Iris pigment epithelial cell (primary cell): ENCODE data around the gene CCNJL.

Source experiments
- DNase-seq: peaks from one replicate; pipeline ENCODE4 v3.0.0-alpha.2; 2011; ENCODE audit warnings: low read depth

Gene CCNJL

DNA sequence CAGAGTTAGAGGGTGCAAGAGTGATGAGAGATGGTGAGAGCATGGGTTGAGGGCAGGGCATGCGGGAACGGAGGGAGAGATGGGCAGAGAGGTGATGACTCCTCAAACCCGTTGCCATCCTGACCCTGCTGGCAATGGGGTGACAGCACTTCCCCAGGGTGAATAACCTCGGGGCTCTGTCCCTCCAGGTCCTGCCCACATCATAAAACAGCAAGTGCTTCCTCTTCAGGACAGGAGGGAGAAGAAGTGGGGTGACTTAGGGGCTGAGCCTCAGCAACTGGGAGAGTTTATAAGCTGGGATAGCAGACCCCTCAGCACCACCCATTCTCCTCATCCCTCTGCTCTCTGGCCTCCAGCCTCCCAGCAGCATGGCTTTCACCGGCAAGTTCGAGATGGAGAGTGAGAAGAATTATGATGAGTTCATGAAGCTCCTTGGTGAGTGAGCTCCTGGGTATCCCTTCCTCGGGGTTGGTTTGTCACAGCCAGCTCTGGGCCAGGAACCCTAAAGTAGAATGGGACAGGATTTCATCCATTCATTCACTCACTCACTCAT lies 83.1 kb downstream of the CCNJL start, which contains the start of gene FABP6:
FABP6 (plus strand) TSS at position 317 of the 553 bp plus-strand sequence; CDS start at position 369, 52 bp downstream.
- DNase-seq: no peak

DNA sequence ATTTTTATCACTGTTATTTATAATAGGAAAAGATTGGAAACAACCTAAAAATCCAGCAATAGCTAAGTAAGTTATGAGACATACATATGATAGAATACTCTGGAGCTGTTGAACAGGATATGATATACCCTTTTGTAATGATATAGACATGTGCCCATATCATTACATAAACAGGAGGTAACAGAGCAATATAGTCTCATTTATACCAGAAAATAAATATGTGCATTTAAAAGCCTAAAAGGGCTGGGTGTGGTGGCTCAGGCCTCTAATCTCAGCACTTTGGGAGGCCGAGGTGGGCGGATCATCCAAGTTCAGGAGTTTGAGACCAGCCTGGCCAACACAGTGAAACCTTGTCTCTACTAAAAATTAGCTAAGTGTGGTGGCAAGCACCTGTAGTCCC lies 85.4 kb downstream of the CCNJL start:
- DNase-seq: no peak

DNA sequence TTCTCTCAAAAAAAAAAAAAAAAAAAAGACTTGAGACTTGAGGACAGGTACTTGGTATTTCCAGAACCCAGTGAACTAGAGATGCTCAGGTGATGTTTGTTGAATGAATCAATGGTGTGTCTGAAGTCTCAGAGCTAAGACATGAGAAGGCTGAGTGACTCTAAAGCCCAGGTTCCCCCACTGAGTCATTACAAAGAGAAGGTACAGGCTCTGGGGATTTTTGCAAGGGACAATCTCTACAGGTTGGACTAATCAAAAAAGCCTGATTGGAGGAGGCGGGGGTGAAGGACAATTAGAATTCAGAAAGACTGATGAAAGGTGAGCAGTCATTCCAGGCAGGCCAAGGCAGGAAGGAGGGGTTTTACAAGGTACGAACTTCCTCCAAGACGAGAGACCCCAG lies 91.3 kb downstream of the CCNJL start:
- DNase-seq: no peak

DNA sequence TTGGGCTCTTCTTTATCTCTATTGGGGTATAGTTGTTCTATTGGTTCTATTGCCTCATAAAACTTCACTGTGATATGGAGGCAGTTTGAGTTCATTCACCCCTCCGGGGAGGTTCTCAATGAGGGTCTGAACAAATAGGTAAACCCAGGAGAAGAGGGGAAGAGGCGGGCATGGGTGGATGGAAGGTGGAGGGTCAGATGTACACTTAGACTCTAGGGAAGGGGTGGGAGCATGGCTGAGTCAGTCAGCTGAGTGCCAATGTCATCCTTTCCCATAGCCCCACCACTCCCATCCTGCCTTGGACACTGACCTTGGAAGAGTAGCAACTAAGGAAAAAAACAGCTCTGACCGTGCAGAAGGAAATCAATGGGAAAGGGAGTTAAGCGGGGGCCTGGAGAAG lies 93.0 kb downstream of the CCNJL start:
- DNase-seq: no peak

DNA sequence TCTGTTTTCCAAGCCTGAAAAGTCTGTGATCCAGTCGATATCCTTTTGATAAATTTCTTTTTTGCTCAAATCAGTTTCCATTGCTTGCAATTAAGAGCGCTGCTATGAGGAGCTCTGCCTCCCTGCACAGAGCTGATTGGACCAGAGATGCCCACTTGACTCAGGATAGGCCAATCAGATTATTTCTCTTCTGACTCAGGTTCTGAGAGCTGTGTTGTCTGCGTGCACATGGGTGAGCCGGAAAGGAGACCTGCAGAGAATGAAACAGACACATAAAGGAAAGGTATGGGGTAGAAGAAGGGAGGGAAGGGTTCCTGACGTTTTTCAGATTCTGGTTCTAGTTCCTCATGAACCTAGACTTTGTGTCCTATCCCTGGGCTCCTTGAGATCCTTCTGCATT lies 98.8 kb downstream of the CCNJL start:
- DNase-seq: peak; percentile 15

DNA sequence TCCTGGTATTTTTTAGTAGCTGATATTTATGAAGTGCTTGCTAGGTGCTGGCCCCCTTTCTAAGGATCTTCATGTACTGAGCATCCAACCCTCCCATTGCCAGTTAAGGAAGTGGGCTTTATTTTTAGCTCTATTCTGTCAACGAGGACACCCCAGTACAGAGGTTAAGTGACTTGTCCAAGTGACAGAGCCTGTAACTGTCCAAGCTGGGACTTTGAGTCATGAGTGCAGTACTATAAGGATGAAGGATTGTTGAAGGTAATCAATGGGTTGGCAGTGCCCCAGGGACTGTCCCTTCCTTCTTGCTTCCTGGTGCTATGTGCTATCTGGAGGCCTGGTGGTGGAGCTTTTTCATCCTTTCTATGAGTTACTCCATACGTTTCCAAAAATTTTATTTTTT lies 101.0 kb downstream of the CCNJL start:
- no peak for DNase-seq

DNA sequence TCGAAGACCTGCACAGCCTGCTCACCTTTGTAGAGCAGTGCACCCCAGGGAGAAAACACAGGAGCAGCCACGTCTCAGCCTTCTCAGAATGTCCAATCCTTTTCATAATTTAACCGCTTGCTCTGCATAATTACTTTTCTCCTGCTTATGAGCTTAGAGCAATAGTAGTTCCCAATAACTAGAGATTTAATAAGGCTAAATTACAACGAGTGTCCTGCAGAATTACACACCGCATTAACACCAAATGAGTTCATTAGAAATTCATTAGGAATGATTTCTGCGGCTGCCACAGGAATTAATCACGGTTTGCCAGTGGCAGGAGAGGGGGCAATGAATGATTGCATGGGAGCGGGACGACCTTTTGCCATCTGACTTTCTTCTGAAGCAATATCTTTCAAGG lies 101.8 kb downstream of the CCNJL start:
- no peak for DNase-seq

DNA sequence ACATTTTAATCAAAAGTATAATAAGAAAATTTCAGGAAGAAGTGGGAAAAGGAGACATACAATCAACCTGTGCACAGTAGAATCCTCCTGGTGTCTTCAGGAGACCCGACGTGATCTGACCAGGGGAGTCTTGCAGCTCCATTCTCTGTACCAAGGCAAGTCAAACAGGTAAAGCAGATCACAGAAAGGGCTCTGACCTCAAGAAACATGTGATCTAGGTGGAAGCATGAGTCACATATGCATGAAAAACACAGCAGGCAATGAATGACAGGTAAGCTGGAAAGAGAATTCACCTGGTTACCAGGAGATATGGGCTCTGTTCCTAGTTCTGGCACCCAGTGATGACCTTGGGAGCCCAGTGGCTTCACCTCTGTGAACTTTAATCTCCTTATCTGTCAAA lies 102.4 kb downstream of the CCNJL start:
- no peak for DNase-seq

DNA sequence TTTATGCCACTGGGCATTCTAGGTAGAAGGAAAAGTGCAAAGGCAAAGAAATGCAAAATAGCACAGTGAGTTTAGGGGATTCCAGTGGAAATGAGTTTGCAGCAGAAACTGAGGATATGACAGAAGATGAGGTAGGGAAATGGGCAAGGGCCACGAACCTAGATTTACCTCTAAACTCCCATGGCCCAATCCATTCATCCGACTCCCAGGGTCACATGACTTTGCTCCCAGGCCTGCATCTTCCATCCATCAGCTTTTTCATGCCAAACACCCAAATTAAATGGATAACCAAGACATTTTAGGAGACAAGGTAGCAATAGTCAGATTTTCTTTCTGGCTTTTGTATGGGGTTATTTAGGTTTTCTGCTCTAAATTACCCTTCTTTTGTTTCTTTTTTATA lies 105.3 kb downstream of the CCNJL start:
- no peak for DNase-seq
